ENCODE measurements around the gene PHLDA1.

DNA sequence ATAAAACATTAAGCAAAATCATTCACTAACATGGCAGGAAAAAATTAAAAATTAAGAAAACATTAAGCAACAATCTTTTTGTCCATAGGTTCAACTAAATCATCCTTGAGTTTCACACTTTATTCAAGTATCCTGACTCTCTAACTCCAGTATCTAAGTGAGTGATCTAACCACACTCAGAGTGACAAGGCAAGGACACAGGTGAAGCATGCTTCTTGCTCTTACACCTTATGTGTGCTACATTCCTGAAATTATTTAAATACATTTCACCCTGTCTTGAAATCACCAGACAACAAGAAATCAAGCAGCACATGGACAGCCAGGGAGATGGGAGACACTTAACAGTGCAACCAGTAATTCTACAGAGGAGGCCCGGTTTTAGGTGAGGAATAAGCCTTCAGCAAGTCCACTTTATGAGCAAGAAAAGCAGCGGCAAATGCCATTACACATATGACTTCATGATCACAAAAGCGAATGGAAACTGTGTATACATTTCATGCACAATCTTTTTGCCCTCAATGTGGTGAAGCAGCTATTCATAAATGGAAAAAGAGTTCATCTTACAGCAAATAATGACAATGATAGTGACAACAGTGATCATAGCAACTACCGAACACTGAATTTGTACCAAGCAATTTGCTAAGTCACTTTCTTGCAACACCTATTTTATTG is 37.4 kb downstream of the PHLDA1 start:
- TF ChIP-seq CTCF (IDR thresholded peaks at IDR 0.05) (no peak), RFX5 (IDR thresholded peaks at IDR 0.05; ENCODE audit: low read length) (no peak), RAD21 (IDR thresholded peaks at IDR 0.05; ENCODE audit: low read length) (no peak), SIN3A (IDR thresholded peaks at IDR 0.05; ENCODE audit: borderline replicate concordance, low read depth, low read length) (no peak), EP300 (IDR thresholded peaks at IDR 0.05; ENCODE audit: borderline replicate concordance in 1 of 2, low read depth in 1 of 2, low read length in 1 of 2) (no peak), FOXM1 (IDR thresholded peaks at IDR 0.05; ENCODE audit: low read depth) (no peak), TAF1 (IDR thresholded peaks at IDR 0.05; ENCODE audit: borderline replicate concordance, low read depth, low read length) (no peak)
- TF ChIP-seq, protein P1, sequence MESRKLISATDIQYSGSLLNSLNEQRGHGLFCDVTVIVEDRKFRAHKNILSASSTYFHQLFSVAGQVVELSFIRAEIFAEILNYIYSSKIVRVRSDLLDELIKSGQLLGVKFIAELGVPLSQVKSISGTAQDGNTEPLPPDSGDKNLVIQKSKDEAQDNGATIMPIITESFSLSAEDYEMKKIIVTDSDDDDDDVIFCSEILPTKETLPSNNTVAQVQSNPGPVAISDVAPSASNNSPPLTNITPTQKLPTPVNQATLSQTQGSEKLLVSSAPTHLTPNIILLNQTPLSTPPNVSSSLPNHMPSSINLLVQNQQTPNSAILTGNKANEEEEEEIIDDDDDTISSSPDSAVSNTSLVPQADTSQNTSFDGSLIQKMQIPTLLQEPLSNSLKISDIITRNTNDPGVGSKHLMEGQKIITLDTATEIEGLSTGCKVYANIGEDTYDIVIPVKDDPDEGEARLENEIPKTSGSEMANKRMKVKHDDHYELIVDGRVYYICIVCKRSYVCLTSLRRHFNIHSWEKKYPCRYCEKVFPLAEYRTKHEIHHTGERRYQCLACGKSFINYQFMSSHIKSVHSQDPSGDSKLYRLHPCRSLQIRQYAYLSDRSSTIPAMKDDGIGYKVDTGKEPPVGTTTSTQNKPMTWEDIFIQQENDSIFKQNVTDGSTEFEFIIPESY (IDR thresholded peaks at IDR 0.05; ENCODE audit: borderline replicate concordance, low read depth) = no peak
- TF ChIP-seq, protein P2, sequence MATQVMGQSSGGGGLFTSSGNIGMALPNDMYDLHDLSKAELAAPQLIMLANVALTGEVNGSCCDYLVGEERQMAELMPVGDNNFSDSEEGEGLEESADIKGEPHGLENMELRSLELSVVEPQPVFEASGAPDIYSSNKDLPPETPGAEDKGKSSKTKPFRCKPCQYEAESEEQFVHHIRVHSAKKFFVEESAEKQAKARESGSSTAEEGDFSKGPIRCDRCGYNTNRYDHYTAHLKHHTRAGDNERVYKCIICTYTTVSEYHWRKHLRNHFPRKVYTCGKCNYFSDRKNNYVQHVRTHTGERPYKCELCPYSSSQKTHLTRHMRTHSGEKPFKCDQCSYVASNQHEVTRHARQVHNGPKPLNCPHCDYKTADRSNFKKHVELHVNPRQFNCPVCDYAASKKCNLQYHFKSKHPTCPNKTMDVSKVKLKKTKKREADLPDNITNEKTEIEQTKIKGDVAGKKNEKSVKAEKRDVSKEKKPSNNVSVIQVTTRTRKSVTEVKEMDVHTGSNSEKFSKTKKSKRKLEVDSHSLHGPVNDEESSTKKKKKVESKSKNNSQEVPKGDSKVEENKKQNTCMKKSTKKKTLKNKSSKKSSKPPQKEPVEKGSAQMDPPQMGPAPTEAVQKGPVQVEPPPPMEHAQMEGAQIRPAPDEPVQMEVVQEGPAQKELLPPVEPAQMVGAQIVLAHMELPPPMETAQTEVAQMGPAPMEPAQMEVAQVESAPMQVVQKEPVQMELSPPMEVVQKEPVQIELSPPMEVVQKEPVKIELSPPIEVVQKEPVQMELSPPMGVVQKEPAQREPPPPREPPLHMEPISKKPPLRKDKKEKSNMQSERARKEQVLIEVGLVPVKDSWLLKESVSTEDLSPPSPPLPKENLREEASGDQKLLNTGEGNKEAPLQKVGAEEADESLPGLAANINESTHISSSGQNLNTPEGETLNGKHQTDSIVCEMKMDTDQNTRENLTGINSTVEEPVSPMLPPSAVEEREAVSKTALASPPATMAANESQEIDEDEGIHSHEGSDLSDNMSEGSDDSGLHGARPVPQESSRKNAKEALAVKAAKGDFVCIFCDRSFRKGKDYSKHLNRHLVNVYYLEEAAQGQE (IDR thresholded peaks at IDR 0.05; ENCODE audit: low read depth, low read length) = no peak

Data from SK-N-SH (cell line).